HepG2 (cell line): ENCODE results near the gene RPTOR. TPM values are rescaled to one million over a fixed set of nuclear protein-coding genes. Genes with fewer than 3 reads are reported as not detected.

Experiments used
- ADNP ChIP-seq: sonication (generic); formaldehyde crosslinking; IDR thresholded peaks from 2 replicates; pipeline ENCODE4 v1.4.0; 2020; ENCODE audit warnings: missing genetic modification reagents
- ATRX ChIP-seq: sonication (generic); formaldehyde crosslinking; IDR thresholded peaks from 2 replicates; pipeline ENCODE4 v1.4.0; 2020; ENCODE audit warnings: missing genetic modification reagents, borderline replicate concordance
- CENPT ChIP-seq: sonication (generic); formaldehyde crosslinking; IDR thresholded peaks from 2 replicates; pipeline ENCODE4 v1.8.0; 2022; ENCODE audit warnings: low read depth, mild to moderate bottlenecking, moderate library complexity, missing genetic modification reagents
- FOSL1 ChIP-seq: sonication (generic); formaldehyde crosslinking; IDR thresholded peaks from 2 replicates; pipeline ENCODE4 v1.9.0; 2021; ENCODE audit warnings: missing genetic modification reagents, borderline replicate concordance
- MAFK ChIP-seq, 2 experiments: IDR thresholded peaks in 1 of 2; conservative IDR thresholded peaks in 1 of 2; 2 replicates each; pipeline ENCODE4 v1.6.1; 2011; ENCODE audit warnings: improper control_type of control experiment in 2 of 2, low read length in 2 of 2
- NFIC ChIP-seq: IDR thresholded peaks from 2 replicates; pipeline ENCODE4 v1.6.1; 2012; ENCODE audit warnings: mild to moderate bottlenecking, low read length, inconsistent platforms
- RAD51 ChIP-seq: fragments of 450-650 bp; IDR thresholded peaks from 2 replicates; pipeline ENCODE4 v1.6.1; 2016; ENCODE audit warnings: borderline replicate concordance
- TCF7 ChIP-seq: sonication (generic); IDR thresholded peaks from 2 replicates; pipeline ENCODE4 v1.6.1; 2016; ENCODE audit warnings: antibody characterized with exemption, low read depth
- U2AF1 ChIP-seq: fragments of 200-400 bp; formaldehyde crosslinking; optimal IDR thresholded peaks from 2 replicates; pipeline ENCODE3; 2017; ENCODE audit warnings: mild to moderate bottlenecking, low read depth, low read length
- ZBTB49 ChIP-seq: sonication (generic); formaldehyde crosslinking; IDR thresholded peaks from 2 replicates; pipeline ENCODE4 v1.4.0; 2020; ENCODE audit warnings: missing genetic modification reagents, borderline replicate concordance
- ZFP82 ChIP-seq: sonication (generic); formaldehyde crosslinking; IDR thresholded peaks from 2 replicates; pipeline ENCODE4 v1.5.1; 2020; ENCODE audit warnings: mild to moderate bottlenecking, missing genetic modification reagents, borderline replicate concordance
- ZFP90 ChIP-seq: sonication (generic); formaldehyde crosslinking; IDR thresholded peaks from 2 replicates; pipeline ENCODE4 v1.8.0; 2022; ENCODE audit warnings: missing genetic modification reagents, mild to moderate bottlenecking, inconsistent platforms, borderline replicate concordance
- ZNF224 ChIP-seq: sonication (generic); formaldehyde crosslinking; IDR thresholded peaks from 2 replicates; pipeline ENCODE4 v1.5.0; 2020; ENCODE audit warnings: mild to moderate bottlenecking, missing genetic modification reagents
- ZNF383 ChIP-seq: sonication (generic); formaldehyde crosslinking; IDR thresholded peaks from 2 replicates; pipeline ENCODE4 v1.4.0; 2020; ENCODE audit warnings: missing genetic modification reagents, mild to moderate bottlenecking, borderline replicate concordance
- ZNF431 ChIP-seq: sonication (generic); formaldehyde crosslinking; IDR thresholded peaks from 2 replicates; pipeline ENCODE4 v1.9.0; 2022; ENCODE audit warnings: missing genetic modification reagents, low read depth, mild to moderate bottlenecking, borderline replicate concordance
- ZNF441 ChIP-seq: sonication (generic); formaldehyde crosslinking; IDR thresholded peaks from 2 replicates; pipeline ENCODE4 v1.7.0; 2021; ENCODE audit warnings: missing genetic modification reagents, borderline replicate concordance
- ZNF543 ChIP-seq: sonication (generic); formaldehyde crosslinking; IDR thresholded peaks from 2 replicates; pipeline ENCODE4 v1.4.0; 2020; ENCODE audit warnings: mild to moderate bottlenecking, missing genetic modification reagents
- ZSCAN9 ChIP-seq: IDR thresholded peaks from 2 replicates; pipeline ENCODE4 v1.6.1; 2016; ENCODE audit warnings: borderline replicate concordance
- polyA plus RNA-seq, 8 experiments: library from polyadenylated mRNA; depleted of rRNA in 3 of 8; stranded (reverse) in 7 of 8; unstranded in 1 of 8; fragments of >200 nt; fragmentation: Illumina TruSeq in 4 of 8; extraction: Trizol in 4 of 8; gene quantifications; 2 replicates each; pipeline versions ENCODE4 v1.2.1 to v1.2.3, GENCODE V29; 2011 to 2016; ENCODE audit warnings: low read depth in 4 of 8, missing spikeins in 1 of 8, mixed read lengths in 1 of 8; ENCODE audit not compliant: insufficient read depth in 1 of 8
- total RNA-seq, 5 experiments: library from RNA; depleted of rRNA; stranded (reverse); fragments of >200 nt; fragmentation: Illumina TruSeq; extraction: Trizol; gene quantifications; 2 replicates each; pipeline ENCODE4 v1.2.3, GENCODE V29; 2016; ENCODE audit warnings: low read depth in 1 of 5
- TF ChIP-seq, protein P1 (sequence below): sonication (generic); formaldehyde crosslinking; IDR thresholded peaks from 2 replicates; pipeline ENCODE4 v1.8.1; 2023; ENCODE audit warnings: mild to moderate bottlenecking, inconsistent platforms, moderate library complexity, missing genetic modification reagents, borderline replicate concordance
- TF ChIP-seq, protein P2 (sequence below): sonication (generic); formaldehyde crosslinking; IDR thresholded peaks from 2 replicates; pipeline ENCODE4 v1.8.1; 2022; ENCODE audit warnings: low read depth, mild to moderate bottlenecking, missing genetic modification reagents
- TF ChIP-seq, protein P3 (sequence below): sonication (generic); formaldehyde crosslinking; IDR thresholded peaks from 2 replicates; pipeline ENCODE4 v1.8.1; 2023; ENCODE audit warnings: mild to moderate bottlenecking, moderate library complexity, missing genetic modification reagents
- TF ChIP-seq, protein P4 (sequence below): sonication (generic); formaldehyde crosslinking; IDR thresholded peaks from 2 replicates; pipeline ENCODE4 v1.4.0; 2020; ENCODE audit warnings: missing genetic modification reagents, borderline replicate concordance

RPTOR gene
- total and polyA plus RNA-seq, 2 of the 13 experiments (the other 11 are each of a cell fraction or from before 2014, with no cell fraction given) = 6.6 to 25.3 TPM

DNA sequence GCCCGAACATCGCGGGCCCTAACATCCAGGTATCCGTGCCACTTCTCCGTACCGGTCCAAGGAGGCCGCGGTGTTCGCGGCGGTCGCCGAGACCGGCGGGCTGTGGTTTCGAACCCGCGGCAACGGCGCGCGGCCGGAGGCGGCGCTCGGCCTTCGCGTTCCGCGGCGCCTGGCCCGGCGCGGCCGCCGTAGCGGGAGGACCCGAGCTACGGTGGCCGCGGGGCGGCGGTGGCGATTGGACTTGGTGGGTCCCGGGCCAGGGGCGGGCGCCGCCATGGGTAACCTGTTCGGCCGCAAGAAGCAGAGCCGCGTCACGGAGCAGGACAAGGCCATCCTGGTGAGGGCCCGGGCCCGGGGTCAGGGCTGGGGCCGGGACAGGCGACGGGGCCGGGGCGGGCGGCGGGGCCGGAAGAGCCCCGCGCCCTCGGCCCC, 447.0 kb downstream of the RPTOR start, which contains the start of gene CHMP6 (continued):
- no peak for TF ChIP-seq ZBTB49 (CRISPR knock-in tag)
- TF ChIP-seq ZNF543 = peak; percentile 28; the same call in 1 of the 2 replicates
- no peak for TF ChIP-seq ZNF383 (CRISPR knock-in tag)
- no peak for TF ChIP-seq MAFK (conservative IDR thresholded peaks at IDR 0.05 in 1 of 2, IDR thresholded peaks at IDR 0.05 in 1 of 2; ENCODE audit: low read length in 2 of 2)
- no peak for TF ChIP-seq U2AF1
- 0 out of 2 replicates have a peak, but pooled peaks have one; percentile 47 for TF ChIP-seq ZFP82 (CRISPR knock-in tag)
- no peak for TF ChIP-seq NFIC
- TF ChIP-seq, protein P1, sequence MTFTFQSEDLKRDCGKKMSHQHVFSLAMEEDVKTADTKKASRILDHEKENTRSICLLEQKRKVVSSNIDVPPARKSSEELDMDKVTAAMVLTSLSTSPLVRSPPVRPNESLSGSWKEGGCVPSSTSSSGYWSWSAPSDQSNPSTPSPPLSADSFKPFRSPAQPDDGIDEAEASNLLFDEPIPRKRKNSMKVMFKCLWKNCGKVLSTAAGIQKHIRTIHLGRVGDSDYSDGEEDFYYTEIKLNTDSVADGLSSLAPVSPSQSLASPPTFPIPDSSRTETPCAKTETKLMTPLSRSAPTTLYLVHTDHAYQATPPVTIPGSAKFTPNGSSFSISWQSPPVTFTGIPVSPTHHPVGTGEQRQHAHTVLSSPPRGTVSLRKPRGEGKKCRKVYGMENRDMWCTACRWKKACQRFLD (CRISPR knock-in tag) = no peak
- TF ChIP-seq, protein P2, sequence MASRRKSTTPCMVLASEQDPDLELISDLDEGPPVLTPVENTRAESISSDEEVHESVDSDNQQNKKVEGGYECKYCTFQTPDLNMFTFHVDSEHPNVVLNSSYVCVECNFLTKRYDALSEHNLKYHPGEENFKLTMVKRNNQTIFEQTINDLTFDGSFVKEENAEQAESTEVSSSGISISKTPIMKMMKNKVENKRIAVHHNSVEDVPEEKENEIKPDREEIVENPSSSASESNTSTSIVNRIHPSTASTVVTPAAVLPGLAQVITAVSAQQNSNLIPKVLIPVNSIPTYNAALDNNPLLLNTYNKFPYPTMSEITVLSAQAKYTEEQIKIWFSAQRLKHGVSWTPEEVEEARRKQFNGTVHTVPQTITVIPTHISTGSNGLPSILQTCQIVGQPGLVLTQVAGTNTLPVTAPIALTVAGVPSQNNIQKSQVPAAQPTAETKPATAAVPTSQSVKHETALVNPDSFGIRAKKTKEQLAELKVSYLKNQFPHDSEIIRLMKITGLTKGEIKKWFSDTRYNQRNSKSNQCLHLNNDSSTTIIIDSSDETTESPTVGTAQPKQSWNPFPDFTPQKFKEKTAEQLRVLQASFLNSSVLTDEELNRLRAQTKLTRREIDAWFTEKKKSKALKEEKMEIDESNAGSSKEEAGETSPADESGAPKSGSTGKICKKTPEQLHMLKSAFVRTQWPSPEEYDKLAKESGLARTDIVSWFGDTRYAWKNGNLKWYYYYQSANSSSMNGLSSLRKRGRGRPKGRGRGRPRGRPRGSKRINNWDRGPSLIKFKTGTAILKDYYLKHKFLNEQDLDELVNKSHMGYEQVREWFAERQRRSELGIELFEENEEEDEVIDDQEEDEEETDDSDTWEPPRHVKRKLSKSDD = no peak
- TF ChIP-seq TCF7 = no peak
- no peak for TF ChIP-seq RAD51
- no peak for TF ChIP-seq ATRX (CRISPR knock-in tag)
- no peak for TF ChIP-seq FOSL1 (CRISPR knock-in tag)
- TF ChIP-seq ADNP = peak; percentile 96
- TF ChIP-seq ZFP90 (CRISPR knock-in tag) = no peak
- TF ChIP-seq ZNF224 (CRISPR knock-in tag) = no peak
- TF ChIP-seq CENPT (CRISPR knock-in tag) = 0 out of 2 replicates have a peak, but pooled peaks have one; percentile 58
- 0 out of 2 replicates have a peak, but pooled peaks have one; percentile 57 for TF ChIP-seq ZNF431 (CRISPR knock-in tag)
- no peak; the same call in 1 of the 2 replicates for TF ChIP-seq ZSCAN9
- TF ChIP-seq, protein P3, sequence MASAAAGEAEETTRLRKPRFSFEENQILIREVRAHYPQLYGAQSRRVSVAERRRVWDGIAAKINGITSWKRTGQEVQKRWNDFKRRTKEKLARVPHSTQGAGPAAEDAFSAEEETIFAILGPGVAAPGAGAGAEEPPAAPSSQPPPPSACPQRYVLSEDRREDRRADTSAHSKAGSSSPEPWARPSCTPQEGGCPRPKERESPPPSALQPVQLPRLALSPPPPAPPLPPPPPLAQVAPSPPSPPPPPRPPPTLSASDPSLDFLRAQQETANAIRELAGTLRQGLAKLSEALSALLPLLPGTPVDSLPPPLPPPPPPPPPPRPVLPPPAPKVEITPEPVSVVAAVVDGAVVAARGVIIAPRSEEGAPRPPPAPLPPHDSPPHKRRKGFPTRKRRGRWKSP (CRISPR knock-in tag) = no peak
- TF ChIP-seq, protein P4, sequence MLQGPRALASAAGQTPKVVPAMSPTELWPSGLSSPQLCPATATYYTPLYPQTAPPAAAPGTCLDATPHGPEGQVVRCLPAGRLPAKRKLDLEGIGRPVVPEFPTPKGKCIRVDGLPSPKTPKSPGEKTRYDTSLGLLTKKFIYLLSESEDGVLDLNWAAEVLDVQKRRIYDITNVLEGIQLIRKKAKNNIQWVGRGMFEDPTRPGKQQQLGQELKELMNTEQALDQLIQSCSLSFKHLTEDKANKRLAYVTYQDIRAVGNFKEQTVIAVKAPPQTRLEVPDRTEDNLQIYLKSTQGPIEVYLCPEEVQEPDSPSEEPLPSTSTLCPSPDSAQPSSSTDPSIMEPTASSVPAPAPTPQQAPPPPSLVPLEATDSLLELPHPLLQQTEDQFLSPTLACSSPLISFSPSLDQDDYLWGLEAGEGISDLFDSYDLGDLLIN (CRISPR knock-in tag) = no peak
- peak; percentile 74; the same call in 1 of the 2 replicates for TF ChIP-seq ZNF441 (CRISPR knock-in tag)
